ENCODE results near the gene CASQ1.

CASQ1 gene

DNA sequence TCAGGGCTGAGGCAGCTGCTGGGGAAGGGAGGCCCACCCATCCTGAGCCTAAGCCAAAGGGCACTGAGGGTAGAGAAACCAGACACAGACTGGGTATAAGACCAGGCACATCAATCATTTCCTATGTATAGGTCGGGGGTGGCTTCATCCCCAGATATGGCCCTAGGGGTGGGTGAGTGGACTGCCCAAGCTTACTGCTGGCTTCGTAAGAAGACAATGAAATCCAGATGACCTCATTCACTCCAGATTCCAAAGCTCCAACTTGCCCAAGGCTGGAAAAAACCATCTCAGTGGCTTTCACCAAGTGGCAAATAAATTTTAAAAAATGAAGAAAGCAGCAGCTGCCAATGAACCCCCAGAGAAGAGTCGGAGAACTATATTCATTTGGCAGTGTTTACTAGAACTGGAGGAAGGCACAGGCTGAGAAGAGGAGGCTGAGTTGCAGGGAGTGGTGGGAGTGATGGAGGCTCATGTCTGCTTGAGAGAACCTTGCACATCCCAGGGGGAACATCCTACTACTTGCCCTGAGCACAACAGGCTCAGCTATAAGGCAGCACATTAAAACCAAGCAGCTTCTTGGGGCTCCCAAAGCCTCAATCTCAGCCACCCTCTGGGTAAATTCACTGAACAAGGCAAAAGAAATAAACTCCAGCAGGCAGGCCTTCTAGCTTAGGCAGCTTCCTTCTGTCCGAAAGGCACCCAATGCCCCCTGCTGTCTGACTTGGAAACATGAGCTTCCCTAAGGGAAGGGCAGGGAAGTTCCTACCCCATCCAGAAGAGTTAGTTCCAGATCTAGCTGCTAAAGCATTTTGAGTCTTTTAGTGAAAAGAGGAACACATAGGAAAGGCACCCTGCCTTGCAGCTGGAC lies 28.9 kb downstream of the CASQ1 start:
- Histone ChIP-seq H3K27ac (peak overlapping the region in 15 of 21 experiments; percentile 13 to 80 (median 38)), H3K4me3 (no peak overlapping the region)

DNA sequence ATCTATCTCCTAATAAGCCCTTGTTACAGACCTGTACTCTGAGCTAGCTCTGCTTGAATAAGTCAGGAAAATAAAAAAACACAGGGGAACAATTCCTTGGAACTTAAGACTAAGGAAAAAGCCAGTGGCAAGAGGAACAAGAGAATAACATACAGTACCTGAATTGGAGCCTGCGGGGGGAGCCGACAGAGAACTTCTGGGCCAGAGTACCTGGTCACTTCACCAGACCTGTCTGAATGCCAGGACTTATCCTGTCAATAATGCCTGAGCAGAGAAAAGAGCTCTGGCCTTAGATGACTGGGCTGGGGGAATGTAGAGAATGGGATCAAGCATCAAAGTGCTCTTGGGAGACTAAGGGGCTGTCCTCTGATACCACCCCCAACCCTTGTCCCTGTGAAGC lies 29.9 kb downstream of the CASQ1 start:
- Histone ChIP-seq H3K27ac (peak overlapping the region in 5 of 21 experiments; percentile 1 to 80 (median 73)), H3K4me3 (no peak overlapping the region)

DNA sequence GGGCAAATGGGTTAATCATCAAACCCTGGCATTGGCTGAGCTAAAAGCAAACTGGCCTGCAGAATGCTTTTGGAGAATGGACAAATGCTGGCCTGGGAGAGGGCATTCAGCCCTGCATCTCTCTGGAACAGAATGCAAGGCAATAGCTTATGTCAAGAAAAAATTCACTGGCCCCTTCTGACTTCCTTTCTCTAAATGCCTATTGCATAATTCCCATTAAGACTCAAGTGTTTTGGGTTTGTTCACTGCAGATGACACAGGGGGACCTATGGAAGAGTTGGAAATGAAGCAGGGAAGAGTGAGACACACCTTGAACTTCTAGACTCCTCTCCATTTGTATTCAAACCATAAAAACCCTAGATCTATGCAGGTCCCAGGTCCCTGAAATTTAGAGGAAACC lies 30.7 kb downstream of the CASQ1 start:
- Histone ChIP-seq H3K4me3 (no peak overlapping the region), H3K27ac (peak overlapping the region in 1 of 21 experiments; percentile 1)

DNA sequence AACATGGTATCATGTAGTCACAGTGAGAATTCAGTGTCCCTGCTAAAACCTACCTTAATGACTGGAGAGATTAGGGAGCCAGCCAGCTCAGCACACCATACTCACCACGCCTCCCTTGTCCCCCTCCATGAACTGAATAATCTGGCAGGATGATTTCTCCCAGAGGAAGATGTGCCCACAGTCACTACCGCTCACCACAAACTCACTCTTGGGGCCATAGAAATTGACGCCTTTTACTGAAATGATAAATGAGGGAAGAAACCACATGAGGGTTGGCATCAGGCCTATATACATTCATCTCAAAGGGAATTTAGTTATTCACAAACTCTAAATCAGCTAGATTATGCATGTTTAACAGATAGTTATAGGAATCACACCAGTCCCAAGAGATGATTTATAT lies 32.2 kb downstream of the CASQ1 start:
- Histone ChIP-seq H3K4me3 (no peak overlapping the region), H3K27ac (no peak overlapping the region)

- no peak overlapping the region for H3K4me3 ChIP-seq
- H3K27ac ChIP-seq: no peak overlapping the region
Observed at GRCh38 chr1:160224606-160225005, 34.2 kb downstream of the CASQ1 start.

- H3K27ac ChIP-seq: no peak overlapping the region
- H3K4me3 ChIP-seq: no peak overlapping the region
Observed at GRCh38 chr1:160225345-160225744, 35.0 kb downstream of the CASQ1 start.

DNA sequence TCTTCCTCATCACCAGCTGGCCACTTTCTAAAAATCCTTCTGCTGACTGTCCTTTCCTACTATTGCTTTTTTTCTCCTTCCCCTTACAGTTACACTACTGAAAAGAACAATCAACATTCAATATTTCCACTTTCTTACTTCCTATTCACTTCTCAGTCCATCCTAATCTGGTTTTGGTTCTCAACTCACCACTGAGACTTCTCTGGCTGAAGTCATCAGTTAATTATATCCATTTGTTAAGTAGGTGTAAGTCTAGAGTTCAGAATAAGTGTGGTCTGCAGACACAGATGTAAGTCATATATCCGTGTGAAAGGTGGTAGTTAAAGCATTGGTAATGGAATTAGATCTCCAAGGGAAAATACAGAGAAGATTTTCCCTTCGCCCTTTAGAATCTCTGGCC lies 36.2 kb downstream of the CASQ1 start:
- Histone ChIP-seq H3K4me3 (no peak overlapping the region), H3K27ac (no peak overlapping the region)

- no peak overlapping the region for H3K4me3 ChIP-seq
- no peak overlapping the region for H3K27ac ChIP-seq
Observed at GRCh38 chr1:160227034-160227433, 36.7 kb downstream of the CASQ1 start.

DNA sequence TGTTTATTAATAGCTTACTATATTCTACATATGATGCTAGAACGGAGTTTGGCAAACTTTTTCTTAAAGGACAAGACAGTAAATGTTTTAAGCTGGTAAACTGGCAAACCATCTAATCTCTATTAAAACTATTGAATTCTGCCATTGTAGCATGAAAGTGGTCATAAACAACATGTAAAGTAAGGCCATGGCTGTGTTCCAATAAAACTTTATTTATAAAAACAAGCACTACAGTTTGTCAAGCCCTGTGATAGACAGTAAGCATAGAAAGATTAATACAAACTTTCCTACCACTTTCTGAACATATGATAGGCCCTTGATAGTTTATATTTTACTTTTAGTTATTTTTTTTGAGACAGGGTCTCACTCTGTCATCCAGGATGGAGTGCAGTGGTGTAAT lies 37.2 kb downstream of the CASQ1 start:
- no peak overlapping the region for H3K27ac ChIP-seq
- H3K4me3 ChIP-seq: no peak overlapping the region

GRCh38 chr1:160228431-160228830 lies 38.1 kb downstream of the CASQ1 start:
- no peak overlapping the region for H3K4me3 ChIP-seq
- H3K27ac ChIP-seq: no peak overlapping the region

- Histone ChIP-seq H3K27ac (no peak overlapping the region), H3K4me3 (no peak overlapping the region)
Observed at GRCh38 chr1:160232911-160233310, 42.5 kb downstream of the CASQ1 start.

DNA sequence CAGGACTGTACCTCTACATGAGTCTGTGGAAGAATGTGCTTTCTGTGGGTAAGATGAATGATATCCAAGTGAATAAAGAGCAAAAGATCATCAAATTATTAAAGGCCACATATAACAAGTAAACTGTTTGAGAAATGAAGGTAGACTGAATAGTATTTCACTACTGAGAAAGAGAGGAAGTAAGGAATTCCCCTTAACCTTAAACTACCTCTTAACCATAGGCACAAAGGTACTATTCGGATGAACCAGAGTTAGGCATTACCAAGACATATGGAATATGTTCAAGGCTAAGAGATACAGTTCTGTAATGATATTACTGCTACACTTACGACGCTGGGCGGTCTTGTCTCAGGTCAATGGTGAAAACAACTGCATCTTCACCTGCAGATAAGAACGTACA lies 46.4 kb downstream of the CASQ1 start:
- Histone ChIP-seq H3K27ac (no peak overlapping the region), H3K4me3 (no peak overlapping the region)

GRCh38 chr1:160237558-160237957 lies 47.2 kb downstream of the CASQ1 start:
- Histone ChIP-seq H3K27ac (no peak overlapping the region), H3K4me3 (no peak overlapping the region)

DNA sequence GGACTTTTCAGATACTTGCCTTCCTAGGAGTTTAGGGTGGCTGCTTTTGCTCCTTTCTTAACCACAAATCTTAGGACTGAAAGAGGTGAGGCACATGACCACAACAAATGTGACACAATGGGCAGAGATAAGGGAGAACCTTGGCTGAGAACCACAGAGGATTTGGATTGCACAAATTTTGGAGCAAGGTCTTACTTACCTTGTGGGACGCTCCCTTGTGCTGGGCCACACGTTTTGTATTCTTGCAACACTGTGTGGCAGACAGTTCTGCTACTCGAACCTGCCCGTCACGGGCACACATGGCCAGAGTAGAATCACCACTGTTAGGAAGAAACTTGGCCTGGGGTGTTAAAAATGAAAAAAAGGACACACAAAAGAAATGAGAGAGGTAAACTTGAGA lies 48.0 kb downstream of the CASQ1 start:
- H3K27ac ChIP-seq: no peak overlapping the region
- H3K4me3 ChIP-seq: no peak overlapping the region

GRCh38 chr1:160239582-160240299 lies 49.4 kb downstream of the CASQ1 start:
- no peak overlapping the region for H3K4me3 ChIP-seq
- H3K27ac ChIP-seq: no peak overlapping the region

DNA sequence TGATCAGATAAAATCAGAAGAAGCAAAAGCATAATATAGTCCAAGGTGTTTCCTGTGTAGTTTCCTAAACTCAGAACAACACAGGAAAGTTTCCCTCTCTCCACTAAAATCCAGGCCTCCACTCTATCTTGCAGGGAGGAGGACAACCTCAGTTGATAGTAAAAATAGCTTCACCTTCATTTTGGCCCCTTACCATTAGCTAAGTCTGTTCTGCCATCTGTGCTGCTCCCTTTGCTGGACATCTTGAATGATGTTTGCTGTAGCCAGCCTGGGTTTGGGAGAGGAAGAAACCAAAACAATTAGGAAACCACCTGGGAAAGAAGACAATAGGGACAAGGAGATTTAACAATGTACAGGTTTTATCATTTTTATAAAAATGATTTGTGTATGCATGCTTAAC lies 53.4 kb downstream of the CASQ1 start:
- Histone ChIP-seq H3K27ac (no peak overlapping the region), H3K4me3 (no peak overlapping the region)

DNA sequence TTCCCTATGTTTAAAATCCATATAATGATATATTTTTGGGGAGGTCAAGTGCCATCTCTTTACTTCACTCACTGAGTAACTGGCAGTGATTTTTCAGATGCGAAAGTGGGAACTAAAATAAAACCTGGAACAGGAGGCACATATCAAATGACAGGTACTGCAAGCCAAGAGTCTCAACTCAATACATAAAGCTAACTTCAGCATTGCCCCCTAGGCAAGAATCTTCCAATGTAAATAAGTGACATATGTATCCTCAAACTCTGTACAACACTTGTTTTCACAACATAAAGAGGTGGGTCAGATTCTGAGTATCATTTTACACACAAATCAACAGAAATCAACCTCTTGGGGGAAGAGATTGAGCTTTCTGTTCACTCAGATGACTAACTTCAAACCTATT lies 53.8 kb downstream of the CASQ1 start:
- no peak overlapping the region for H3K27ac ChIP-seq
- H3K4me3 ChIP-seq: no peak overlapping the region

DNA sequence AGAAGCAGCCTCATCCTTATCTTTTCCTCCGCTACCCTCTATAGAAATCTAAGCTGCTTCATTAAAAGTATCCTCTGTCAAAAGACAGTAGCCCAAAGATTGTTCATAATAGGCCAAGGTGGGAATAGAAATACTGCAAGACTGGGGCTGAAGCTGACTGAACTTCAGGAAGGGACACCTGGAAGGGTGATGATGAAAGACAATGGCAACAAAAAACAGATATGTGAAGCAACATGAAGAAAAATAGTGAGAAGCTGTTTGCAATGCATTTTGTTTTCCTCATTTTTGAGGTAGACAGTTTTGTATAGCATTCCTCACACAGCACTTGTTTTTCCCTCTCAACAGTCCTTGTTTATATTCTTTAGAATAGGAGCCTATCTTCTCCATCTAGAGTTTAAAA lies 55.1 kb downstream of the CASQ1 start:
- Histone ChIP-seq H3K27ac (peak overlapping the region in 1 of 21 experiments; percentile 11), H3K4me3 (no peak overlapping the region)

GRCh38 chr1:160247053-160247452 lies 56.7 kb downstream of the CASQ1 start:
- no peak overlapping the region for H3K4me3 ChIP-seq
- H3K27ac ChIP-seq: no peak overlapping the region

- H3K4me3 ChIP-seq: no peak overlapping the region
- no peak overlapping the region for H3K27ac ChIP-seq
Observed at GRCh38 chr1:160251011-160251410, 60.6 kb downstream of the CASQ1 start.

Data from skin epidermis (tissue), 12 donors.